AG04450 (cell line): ENCODE measurements around the gene EMCN. TPM values are rescaled to one million over a fixed set of nuclear protein-coding genes. Genes with fewer than 3 reads are reported as not detected.

Experiments used
- CTCF ChIA-PET: fragments of 300-600, 350-600 bp; formaldehyde crosslinking; extraction: SDS; loops from one replicate; lab custom pipeline; 2022; ENCODE audit warnings: antibody characterized with exemption, inconsistent platforms; lab: Charles Lee
- POLR2A ChIA-PET: fragments of 350-600 bp; formaldehyde crosslinking; extraction: SDS; loops from one replicate; lab custom pipeline; 2021; ENCODE audit warnings: antibody characterized with exemption, inconsistent platforms; lab: Yijun Ruan, JAX
- DNase-seq: peaks from one replicate; pipeline ENCODE4 v3.0.0-alpha.2; 2011; ENCODE audit warnings: low read depth, low spot score
- H3K27ac ChIP-seq: one replicate; pipeline ENCODE4 v1.5.1; 2012; ENCODE audit warnings: low read depth, low read length, control low read depth
- H3K27me3 ChIP-seq: one replicate; pipeline ENCODE4 v1.6.0; 2012; ENCODE audit warnings: low read length; ENCODE audit not compliant: control insufficient read depth, insufficient read depth
- H3K4me3 ChIP-seq: 2 replicates; pipeline ENCODE4 v1.5.1; 2011; ENCODE audit warnings: mild to moderate bottlenecking, low read depth, low read length, control low read depth
- H3K9me3 ChIP-seq: 2 replicates; pipeline ENCODE4 v1.5.1; 2012; ENCODE audit warnings: low read length; ENCODE audit not compliant: control insufficient read depth, insufficient read depth
- CTCF ChIP-seq: IDR thresholded peaks from 2 replicates; pipeline ENCODE4 v1.5.1; 2011; ENCODE audit warnings: low read depth, low read length, control low read depth, inconsistent platforms
- polyA plus RNA-seq: library from polyadenylated mRNA; depleted of rRNA; stranded (reverse); fragments of >200 nt; gene quantifications from 2 replicates; pipeline ENCODE4 v1.2.3, GENCODE V29; 2011

Gene EMCN
- polyA plus RNA-seq, 1 experiment, result not detected

DNA sequence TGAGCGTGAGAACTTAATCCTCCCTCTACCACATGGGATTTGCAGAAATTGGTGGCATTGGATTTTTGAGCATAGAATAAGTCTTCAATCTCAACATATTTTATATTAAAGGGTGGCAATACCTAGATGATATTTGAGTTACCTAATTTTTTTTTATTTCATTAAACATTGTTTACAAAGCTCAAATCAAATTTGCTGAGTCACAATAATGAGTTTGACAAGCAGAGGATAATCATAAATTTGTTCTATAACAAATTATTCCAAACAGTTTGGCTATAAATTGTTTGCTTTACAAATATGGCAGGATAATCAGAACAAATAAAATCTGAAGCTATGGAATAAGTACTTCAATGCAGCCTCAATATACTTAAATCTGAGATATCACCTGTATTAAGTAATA lies 22.7 kb downstream of the EMCN start:
- POLR2A ChIA-PET, result no interaction called here
- no peak for DNase-seq
- Histone ChIP-seq H3K27ac (no peak overlapping the region), H3K27me3 (no peaks in the 10 kb centered on the region), H3K4me3 (no peak overlapping the region), H3K9me3 (no peaks in the 10 kb centered on the region)
- CTCF ChIA-PET, result no interaction called here
- no peak for TF ChIP-seq CTCF

- H3K27ac ChIP-seq, result no peak overlapping the region
- H3K4me3 ChIP-seq, result no peak overlapping the region
- no peaks in the 10 kb centered on the region for H3K27me3 ChIP-seq
- no peaks in the 10 kb centered on the region for H3K9me3 ChIP-seq
- no peak for DNase-seq
- TF ChIP-seq CTCF, result no peak
- POLR2A ChIA-PET, result no interaction called here
- CTCF ChIA-PET, result interaction anchor here (1.1 kb wide), 1 partner anchor 401 kb away, joined by 6 read pairs; no protein-coding TSS in a partner anchor
Observed at GRCh38 chr4:100494166-100494565, 23.7 kb downstream of the EMCN start.

GRCh38 chr4:100493756-100494155 lies 24.1 kb downstream of the EMCN start:
- Histone ChIP-seq H3K4me3 (no peak overlapping the region), H3K9me3 (no peaks in the 10 kb centered on the region), H3K27ac (no peak overlapping the region), H3K27me3 (no peaks in the 10 kb centered on the region)
- ChIA-PET POLR2A (no interaction called here), CTCF (interaction anchor here (1.1 kb wide), 1 partner anchor 401 kb away, joined by 6 read pairs; no protein-coding TSS in a partner anchor)
- DNase-seq, result no peak
- no peak for TF ChIP-seq CTCF

GRCh38 chr4:100492129-100492528 lies 25.7 kb downstream of the EMCN start:
- Histone ChIP-seq H3K27me3 (no peaks in the 10 kb centered on the region), H3K9me3 (no peaks in the 10 kb centered on the region), H3K4me3 (no peak overlapping the region), H3K27ac (no peak overlapping the region)
- POLR2A ChIA-PET, result no interaction called here
- CTCF ChIA-PET, result no interaction called here
- no peak for TF ChIP-seq CTCF
- DNase-seq, result no peak

DNA sequence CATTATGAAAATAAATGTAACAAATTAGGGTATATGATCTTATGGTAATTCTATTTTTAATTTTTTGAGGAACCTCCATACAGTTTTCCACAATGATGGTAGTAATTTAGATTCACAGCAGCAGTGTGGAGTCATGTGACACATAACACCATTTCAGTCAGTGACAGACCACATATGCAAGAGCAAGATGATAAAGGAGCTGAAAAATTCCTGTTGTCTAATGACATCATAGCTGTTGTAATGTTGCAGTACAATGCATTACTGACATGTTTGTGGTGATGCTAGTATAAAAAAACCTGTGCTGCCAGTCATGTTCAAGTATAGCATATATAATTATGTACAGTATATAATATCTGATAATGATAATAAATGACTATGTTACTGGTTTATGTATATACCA lies 28.5 kb downstream of the EMCN start:
- Histone ChIP-seq H3K9me3 (no peaks in the 10 kb centered on the region), H3K27ac (no peak overlapping the region), H3K27me3 (no peaks in the 10 kb centered on the region), H3K4me3 (no peak overlapping the region)
- no peak for TF ChIP-seq CTCF
- no peak for DNase-seq
- ChIA-PET POLR2A (no interaction called here), CTCF (no interaction called here)
